ENCODE data around the gene PROC. TPM values are rescaled to one million over a fixed set of nuclear protein-coding genes. Genes with fewer than 3 reads are reported as not detected.

PROC gene
- total RNA-seq, 1 experiment from 2014 or later: 0.59 TPM

GRCh38 chr2:127453013-127453391, 34.8 kb downstream of the PROC start:
- CTCF ChIA-PET: interaction anchor here (1.3 kb wide), 1 partner anchor 128 kb away, joined by 3 read pairs; no protein-coding TSS in a partner anchor
- BruUV-seq (replicated peaks): no TSS peak
- no peak overlapping the region for H3K4me3 Mint-ChIP-seq (ENCODE audit: low read depth, unreplicated experiment)

GRCh38 chr2:127453392-127454171, 35.4 kb downstream of the PROC start:
- Mint-ChIP-seq H3K4me1 (ENCODE audit: low read depth, unreplicated experiment) (peaks cover 23% of the 10 kb centered on the region), H3K36me3 (ENCODE audit: insufficient read depth, unreplicated experiment) (peaks cover 5% of the 10 kb centered on the region), H3K9me3 (ENCODE audit: low read depth, unreplicated experiment) (no peaks in the 10 kb centered on the region), H3K4me3 (ENCODE audit: low read depth, unreplicated experiment) (no peak overlapping the region), H3K27me3 (ENCODE audit: unreplicated experiment) (no peaks in the 10 kb centered on the region), H3K27ac (ENCODE audit: unreplicated experiment) (no peak overlapping the region)
- no peak for DNase-seq
- intact Hi-C loops (cut with micrococcal nuclease; ENCODE audit: unreplicated experiment): no loop called here
- no peak for TF ChIP-seq CTCF (IDR thresholded peaks at IDR 0.05; ENCODE audit: unreplicated experiment)
- CTCF ChIA-PET: interaction anchor here (1.3 kb wide), 1 partner anchor 129 kb away, joined by 3 read pairs; no protein-coding TSS in a partner anchor
- BruUV-seq (replicated peaks): no TSS peak

More at GRCh38 chr2:127453013-127453391, 34.8 kb downstream of the PROC start:
- intact Hi-C loops (cut with micrococcal nuclease; ENCODE audit: unreplicated experiment): no loop called here
- Mint-ChIP-seq H3K36me3 (ENCODE audit: insufficient read depth, unreplicated experiment) (peaks cover 5% of the 10 kb centered on the region), H3K9me3 (ENCODE audit: low read depth, unreplicated experiment) (no peaks in the 10 kb centered on the region), H3K27me3 (ENCODE audit: unreplicated experiment) (no peaks in the 10 kb centered on the region), H3K4me1 (ENCODE audit: low read depth, unreplicated experiment) (peaks cover 23% of the 10 kb centered on the region), H3K27ac (ENCODE audit: unreplicated experiment) (no peak overlapping the region)
- TF ChIP-seq CTCF (IDR thresholded peaks at IDR 0.05; ENCODE audit: unreplicated experiment): no peak
- DNase-seq: no peak

- Mint-ChIP-seq H3K4me3 (ENCODE audit: low read depth, unreplicated experiment) (peak overlapping the region; percentile 42), H3K4me1 (ENCODE audit: low read depth, unreplicated experiment) (peaks cover 23% of the 10 kb centered on the region), H3K9me3 (ENCODE audit: low read depth, unreplicated experiment) (no peaks in the 10 kb centered on the region), H3K27ac (ENCODE audit: unreplicated experiment) (peak overlapping the region; percentile 44), H3K36me3 (ENCODE audit: insufficient read depth, unreplicated experiment) (peaks cover 5% of the 10 kb centered on the region), H3K27me3 (ENCODE audit: unreplicated experiment) (no peaks in the 10 kb centered on the region)
- peak; percentile 55 for DNase-seq
- BruUV-seq (replicated peaks): no TSS peak
- CTCF ChIA-PET: interaction anchor here (0.8 to 1.6 kb wide), 2 partner anchors 73 to 257 kb away, joined by 4 to 6 read pairs; no protein-coding TSS in a partner anchor
- intact Hi-C loops (cut with micrococcal nuclease; ENCODE audit: unreplicated experiment): loop anchor here (5.0 kb wide), 1 partner anchor 98 kb away; no protein-coding TSS in a partner anchor
- TF ChIP-seq CTCF (IDR thresholded peaks at IDR 0.05; ENCODE audit: unreplicated experiment): no peak
Measured at GRCh38 chr2:127454595-127455565, 36.7 kb downstream of the PROC start.

Measured in Calu3 (cell line).